NCI-H2196 treated with DMSO at 0.1 percent for 48 hours (cell line): ENCODE results near the gene CTCF.

ENCODE experiments used
- DNase-seq: peaks from one replicate; lab custom pipeline; 2025; ENCODE audit not compliant: unreplicated experiment; lab: John Stamatoyannopoulos, UW

CTCF gene

GRCh38 chr16:67593288-67593687 lies 31.0 kb downstream of the CTCF start:
- DNase-seq = no peak

GRCh38 chr16:67593701-67594100 lies 31.4 kb downstream of the CTCF start:
- DNase-seq = no peak

- DNase-seq = no peak
Measured at GRCh38 chr16:67594256-67594915, 32.1 kb downstream of the CTCF start.

- no peak for DNase-seq
Measured at GRCh38 chr16:67594956-67595355, 32.6 kb downstream of the CTCF start.

GRCh38 chr16:67598527-67598926 lies 36.2 kb downstream of the CTCF start:
- DNase-seq = no peak

- no peak for DNase-seq
Measured at GRCh38 chr16:67605641-67606040, 43.3 kb downstream of the CTCF start.

GRCh38 chr16:67606632-67607031 lies 44.3 kb downstream of the CTCF start:
- no peak for DNase-seq

- DNase-seq = no peak
Measured at GRCh38 chr16:67608364-67608763, 46.0 kb downstream of the CTCF start.

GRCh38 chr16:67613808-67614207 lies 51.5 kb downstream of the CTCF start:
- DNase-seq = no peak

GRCh38 chr16:67628216-67628615 lies 65.9 kb downstream of the CTCF start:
- DNase-seq = no peak

GRCh38 chr16:67632415-67633172 lies 70.3 kb downstream of the CTCF start:
- DNase-seq = no peak

GRCh38 chr16:67636713-67637112 lies 74.4 kb downstream of the CTCF start:
- no peak for DNase-seq

- no peak for DNase-seq
Measured at GRCh38 chr16:67637625-67638024, 75.3 kb downstream of the CTCF start.

- peak; percentile 51 for DNase-seq
Measured at GRCh38 chr16:67641779-67642708, 79.7 kb downstream of the CTCF start.

- no peak for DNase-seq
Measured at GRCh38 chr16:67644038-67644437, 81.7 kb downstream of the CTCF start.

GRCh38 chr16:67645397-67646121 lies 83.2 kb downstream of the CTCF start:
- no peak for DNase-seq

- no peak for DNase-seq
Measured at GRCh38 chr16:67647111-67647651, 84.9 kb downstream of the CTCF start.

GRCh38 chr16:67647681-67648080 lies 85.4 kb downstream of the CTCF start:
- DNase-seq = no peak

GRCh38 chr16:67648088-67648763 lies 85.9 kb downstream of the CTCF start:
- DNase-seq = no peak

- no peak for DNase-seq
Measured at GRCh38 chr16:67648764-67649407, 86.6 kb downstream of the CTCF start.
